Gastroesophageal sphincter (tissue), 4 donors: ENCODE results near the gene NCK2. TPM values are rescaled to one million over a fixed set of nuclear protein-coding genes. Genes with fewer than 3 reads are reported as not detected.

Experiments
- ATAC-seq: fragments of 150-250 bp; one replicate; pipeline ENCODE4 v1.9.1; 2016; ENCODE audit warnings: mild to moderate bottlenecking, moderate library complexity
- H3K27ac ChIP-seq, 4 donors: fragments of 200-600 bp; sonication (generic) in 3 of 4; 1 replicate in 3 of 4; 2 replicates in 1 of 4; pipeline ENCODE4 v1.5.1; 2016 to 2019
- H3K27me3 ChIP-seq: fragments of 200-600 bp; sonication (generic); one replicate; pipeline ENCODE4 v1.5.1; 2019
- H3K36me3 ChIP-seq, 2 donors: fragments of 200-600 bp; sonication (generic); one replicate each; pipeline ENCODE4 v1.5.1; 2019; ENCODE audit warnings: control low read depth in 1 of 2
- H3K4me1 ChIP-seq, 3 donors: fragments of 200-600 bp; sonication (generic); 1 replicate in 2 of 3; 2 replicates in 1 of 3; pipeline ENCODE4 v1.5.1; 2016 to 2019; ENCODE audit warnings: control low read depth in 2 of 3
- H3K4me3 ChIP-seq, 2 donors: fragments of 200-600 bp; sonication (generic); one replicate each; pipeline ENCODE4 v1.5.1; 2019; ENCODE audit warnings: mild to moderate bottlenecking in 1 of 2, moderate library complexity in 1 of 2
- H3K9me3 ChIP-seq, 3 donors: fragments of 200-600 bp; sonication (generic); one replicate each; pipeline ENCODE4 v1.5.1; 2017 to 2019; ENCODE audit warnings: control low read depth in 2 of 3
- EP300 ChIP-seq: sonication (generic); formaldehyde crosslinking; IDR thresholded peaks from one replicate; pipeline ENCODE4 v1.6.1; 2017; ENCODE audit warnings: antibody characterized with exemption, mild to moderate bottlenecking
- POLR2A ChIP-seq, 2 donors: fragments of 450-650 bp; IDR thresholded peaks; one replicate each; pipeline ENCODE4 v1.6.1; 2017; ENCODE audit warnings: antibody characterized with exemption in 2 of 2, mild to moderate bottlenecking in 2 of 2, moderate library complexity in 1 of 2
- POLR2AphosphoS5 ChIP-seq: sonication (generic); formaldehyde crosslinking; IDR thresholded peaks from one replicate; pipeline ENCODE4 v1.6.1; 2017; ENCODE audit warnings: antibody characterized with exemption
- WGBS, 2 donors: methylation state at CpG; one replicate each; pipeline ENCODE4 v1.1.5; 2018; ENCODE audit warnings: low coverage in 1 of 2; 5-methylcytosine and 5-hydroxymethylcytosine counted together
- total RNA-seq, 4 donors: library from RNA; depleted of rRNA; stranded (reverse); fragments of >200 nt; gene quantifications; one replicate each; pipeline ENCODE4 v1.1.0, GENCODE V29; 2016
- TF ChIP-seq, protein P1 (sequence below), 4 experiments: fragments of 200-600 bp in 2 of 4; fragments of 450-650 bp in 2 of 4; sonication (generic) in 1 of 4; IDR thresholded peaks; one replicate each; pipeline ENCODE4 v1.5.1; 2017 to 2019; ENCODE audit warnings: antibody characterized with exemption in 4 of 4, mild to moderate bottlenecking in 2 of 4, moderate library complexity in 2 of 4

The NCK2 gene
- total RNA-seq, 4 donors from 2014 or later, result 63.0 to 131 (median 89.5) TPM

DNA sequence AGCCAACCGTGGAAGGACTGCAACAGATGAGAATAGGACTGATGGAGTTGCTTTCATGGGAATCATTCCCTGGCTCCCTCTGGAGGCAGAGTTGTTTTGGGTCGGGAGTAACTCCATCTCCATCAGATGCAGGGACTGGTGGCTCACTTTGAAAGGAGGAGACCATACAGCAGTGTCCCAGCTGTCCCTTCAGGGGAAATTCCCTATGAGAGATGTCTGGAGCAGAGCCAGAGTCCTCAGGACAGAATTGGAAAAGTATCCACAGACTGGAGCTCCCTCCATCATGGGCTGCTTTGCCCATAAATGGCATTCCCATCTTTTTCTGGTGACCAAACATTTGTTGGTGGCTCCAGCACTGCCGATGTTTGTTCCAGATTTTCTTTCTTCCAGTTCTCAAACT is 144.3 kb downstream of the NCK2 start:
- H3K9me3 ChIP-seq, result peaks cover 0 to 6% (median 0%) of the 10 kb centered on the region in 3 donors
- no peak overlapping the region for H3K27ac ChIP-seq
- H3K27me3 ChIP-seq, result no peaks in the 10 kb centered on the region
- no peak for ATAC-seq
- H3K4me3 ChIP-seq, result no peak overlapping the region
- 73 to 100% methylated on average over 1 of the region's 3 CpGs for WGBS, 2 donors
- peaks cover 6 to 53% (median 11%) of the 10 kb centered on the region in 3 donors for H3K4me1 ChIP-seq
- H3K36me3 ChIP-seq, result peaks cover 0 to 14% of the 10 kb centered on the region in 2 donors
- no peak for TF ChIP-seq POLR2A (IDR thresholded peaks at IDR 0.05)
- TF ChIP-seq EP300, result no peak
- no peak for TF ChIP-seq POLR2AphosphoS5
- TF ChIP-seq, protein P1, sequence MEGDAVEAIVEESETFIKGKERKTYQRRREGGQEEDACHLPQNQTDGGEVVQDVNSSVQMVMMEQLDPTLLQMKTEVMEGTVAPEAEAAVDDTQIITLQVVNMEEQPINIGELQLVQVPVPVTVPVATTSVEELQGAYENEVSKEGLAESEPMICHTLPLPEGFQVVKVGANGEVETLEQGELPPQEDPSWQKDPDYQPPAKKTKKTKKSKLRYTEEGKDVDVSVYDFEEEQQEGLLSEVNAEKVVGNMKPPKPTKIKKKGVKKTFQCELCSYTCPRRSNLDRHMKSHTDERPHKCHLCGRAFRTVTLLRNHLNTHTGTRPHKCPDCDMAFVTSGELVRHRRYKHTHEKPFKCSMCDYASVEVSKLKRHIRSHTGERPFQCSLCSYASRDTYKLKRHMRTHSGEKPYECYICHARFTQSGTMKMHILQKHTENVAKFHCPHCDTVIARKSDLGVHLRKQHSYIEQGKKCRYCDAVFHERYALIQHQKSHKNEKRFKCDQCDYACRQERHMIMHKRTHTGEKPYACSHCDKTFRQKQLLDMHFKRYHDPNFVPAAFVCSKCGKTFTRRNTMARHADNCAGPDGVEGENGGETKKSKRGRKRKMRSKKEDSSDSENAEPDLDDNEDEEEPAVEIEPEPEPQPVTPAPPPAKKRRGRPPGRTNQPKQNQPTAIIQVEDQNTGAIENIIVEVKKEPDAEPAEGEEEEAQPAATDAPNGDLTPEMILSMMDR (IDR thresholded peaks at IDR 0.05), result no peak

DNA sequence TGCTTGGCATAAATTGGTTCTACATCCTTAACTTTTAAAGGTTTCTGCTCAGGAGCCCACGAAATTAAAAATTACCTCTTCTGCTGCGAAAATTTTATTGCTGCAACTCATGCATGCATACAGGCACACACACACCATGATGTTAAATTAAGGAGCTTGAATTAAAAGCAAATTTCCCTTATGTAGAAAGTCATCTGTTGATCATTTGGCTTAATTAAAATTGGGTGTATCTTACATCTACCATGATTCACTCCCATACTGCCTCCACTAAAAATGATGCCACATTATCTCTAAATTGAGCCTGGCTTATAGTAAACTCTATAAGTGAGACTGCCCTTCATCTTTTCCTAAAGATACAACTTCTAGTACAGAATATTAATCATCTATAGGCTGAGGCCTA is 145.4 kb downstream of the NCK2 start:
- WGBS, 2 donors, result 37 to 39% methylated on average over 2 of the region's 2 CpGs
- H3K27ac ChIP-seq, result no peak overlapping the region
- H3K27me3 ChIP-seq, result no peaks in the 10 kb centered on the region
- no peak overlapping the region for H3K4me3 ChIP-seq
- peaks cover 0 to 6% (median 0%) of the 10 kb centered on the region in 3 donors for H3K9me3 ChIP-seq
- TF ChIP-seq, protein P1 (IDR thresholded peaks at IDR 0.05), result no peak
- peaks cover 3 to 42% (median 11%) of the 10 kb centered on the region in 3 donors for H3K4me1 ChIP-seq
- no peak for ATAC-seq
- peaks cover 0 to 25% of the 10 kb centered on the region in 2 donors for H3K36me3 ChIP-seq

DNA sequence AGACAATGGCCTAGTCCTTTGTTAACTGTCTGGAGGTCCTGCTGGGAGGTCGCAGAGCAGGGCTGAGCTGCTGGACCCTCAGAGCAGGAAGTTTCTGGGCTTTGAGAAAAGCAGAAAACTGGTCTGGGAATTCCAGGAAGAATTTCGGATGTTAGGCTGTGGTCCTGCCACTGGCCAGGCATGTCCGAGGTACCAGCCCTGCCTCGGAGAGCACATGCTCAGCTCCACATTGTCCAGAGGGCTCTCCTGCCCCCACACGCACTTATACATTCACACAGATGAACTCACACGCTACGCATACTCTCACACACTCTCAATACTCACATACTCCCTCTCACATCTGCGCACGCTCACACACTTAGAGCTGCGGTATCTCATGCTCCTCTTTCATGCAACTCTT is 146.1 kb downstream of the NCK2 start:
- Histone ChIP-seq H3K4me3 (no peak overlapping the region), H3K4me1 (peaks cover 3 to 41% (median 11%) of the 10 kb centered on the region in 3 donors), H3K9me3 (peaks cover 0 to 6% (median 0%) of the 10 kb centered on the region in 3 donors), H3K27ac (no peak overlapping the region), H3K27me3 (no peaks in the 10 kb centered on the region), H3K36me3 (peaks cover 0 to 31% of the 10 kb centered on the region in 2 donors)
- WGBS, 2 donors, result 84 to 91% methylated on average over 4 to 10 of the region's 10 CpGs
- no peak for ATAC-seq
- TF ChIP-seq, protein P1 (IDR thresholded peaks at IDR 0.05), result no peak
- TF ChIP-seq POLR2AphosphoS5, result no peak
- no peak for TF ChIP-seq EP300
- no peak for TF ChIP-seq POLR2A (IDR thresholded peaks at IDR 0.05)

DNA sequence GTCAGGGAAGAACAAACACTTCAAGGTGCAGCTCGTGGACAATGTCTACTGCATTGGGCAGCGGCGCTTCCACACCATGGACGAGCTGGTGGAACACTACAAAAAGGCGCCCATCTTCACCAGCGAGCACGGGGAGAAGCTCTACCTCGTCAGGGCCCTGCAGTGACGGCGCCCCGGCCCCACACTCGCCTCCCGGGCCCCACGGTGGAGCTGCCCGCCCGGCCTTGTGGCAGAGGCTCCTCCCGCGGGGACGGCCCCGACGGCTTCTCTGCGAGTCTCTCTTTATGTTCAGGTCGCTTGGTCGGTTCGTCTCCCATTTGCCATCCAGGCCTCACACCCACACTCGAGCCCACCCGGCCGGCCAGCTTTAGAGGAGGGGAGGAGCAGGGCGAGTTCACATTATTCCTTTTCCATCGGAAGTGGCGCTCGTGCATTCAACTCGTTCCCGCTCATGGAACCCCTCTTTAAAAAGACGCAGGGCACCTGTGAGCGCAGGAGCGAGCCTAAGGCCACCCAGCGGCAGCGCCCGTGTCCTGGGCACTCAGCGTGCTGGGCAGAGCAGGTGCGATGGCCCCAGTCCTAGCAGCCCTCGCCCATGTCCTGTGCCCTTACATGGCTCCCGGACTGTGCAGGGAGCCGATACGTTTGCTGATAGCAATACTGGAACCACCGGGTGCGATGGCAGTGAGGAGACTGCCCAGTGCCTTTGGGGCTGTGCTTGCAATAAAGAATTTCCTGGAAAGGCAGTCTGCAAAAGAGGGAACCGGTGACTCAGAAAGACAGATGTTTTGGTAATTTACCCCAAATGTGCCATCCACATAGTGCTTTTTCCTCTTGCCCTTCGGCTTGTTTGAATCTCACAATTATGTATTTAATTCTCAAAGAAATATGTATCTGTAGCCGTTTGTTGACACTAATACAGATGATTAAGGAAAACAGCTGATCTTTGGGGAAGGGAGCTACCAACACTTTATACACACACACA is 148.6 kb downstream of the NCK2 start:
- H3K9me3 ChIP-seq, result peaks cover 0 to 12% (median 0%) of the 10 kb centered on the region in 3 donors
- no peak for ATAC-seq
- no peak overlapping the region for H3K4me3 ChIP-seq
- peaks cover 0 to 31% of the 10 kb centered on the region in 2 donors for H3K36me3 ChIP-seq
- H3K27me3 ChIP-seq, result no peaks in the 10 kb centered on the region
- TF ChIP-seq POLR2A (IDR thresholded peaks at IDR 0.05), result no peak
- no peak for TF ChIP-seq POLR2AphosphoS5
- TF ChIP-seq EP300, result no peak
- TF ChIP-seq, protein P1 (IDR thresholded peaks at IDR 0.05), result no peak
- H3K4me1 ChIP-seq, result peaks cover 0 to 25% (median 0%) of the 10 kb centered on the region in 3 donors
- 92 to 93% methylated on average over 15 to 17 of the region's 51 CpGs for WGBS, 2 donors
- no peak overlapping the region for H3K27ac ChIP-seq
